ENCODE data around the gene CSK. TPM values are rescaled to one million over a fixed set of nuclear protein-coding genes. Genes with fewer than 3 reads are reported as not detected.
A peak's percentile ranks its signal among the peaks of the same experiment; 100 is the strongest.

The CSK gene
- total RNA-seq, 1 experiment from 2014 or later: 23.2 TPM

GRCh38 chr15:74828835-74829234 is 47.0 kb downstream of the CSK start:
- no peaks in the 10 kb centered on the region for H3K9me3 ChIP-seq (replicated peaks)
- H3K27me3 ChIP-seq: peaks cover 16% of the 10 kb centered on the region
- no peaks in the 10 kb centered on the region for H3K36me3 ChIP-seq

GRCh38 chr15:74829486-74829885 is 47.6 kb downstream of the CSK start:
- no peak overlapping the region for H3K27ac ChIP-seq
- no peaks in the 10 kb centered on the region for H3K9me3 ChIP-seq (replicated peaks)
- peaks cover 16% of the 10 kb centered on the region for H3K27me3 ChIP-seq
- H3K36me3 ChIP-seq: no peaks in the 10 kb centered on the region
- DNase-seq: no peak
- H3K4me3 ChIP-seq: no peak overlapping the region
- peaks cover 3% of the 10 kb centered on the region; the same call in 1 of the 2 replicates for H3K4me1 ChIP-seq

More at GRCh38 chr15:74828835-74829234, 47.0 kb downstream of the CSK start:
- DNase-seq: no peak
- no peak overlapping the region for H3K4me3 ChIP-seq
- peaks cover 3% of the 10 kb centered on the region; the same call in 1 of the 2 replicates for H3K4me1 ChIP-seq
- H3K27ac ChIP-seq: no peak overlapping the region

GRCh38 chr15:74829991-74830390 is 48.1 kb downstream of the CSK start:
- Histone ChIP-seq H3K27ac (no peak overlapping the region), H3K9me3 (replicated peaks) (no peaks in the 10 kb centered on the region), H3K27me3 (peaks cover 15% of the 10 kb centered on the region), H3K4me3 (no peak overlapping the region), H3K36me3 (no peaks in the 10 kb centered on the region), H3K4me1 (peaks cover 3% of the 10 kb centered on the region; the same call in 1 of the 2 replicates)
- no peak for DNase-seq

DNA sequence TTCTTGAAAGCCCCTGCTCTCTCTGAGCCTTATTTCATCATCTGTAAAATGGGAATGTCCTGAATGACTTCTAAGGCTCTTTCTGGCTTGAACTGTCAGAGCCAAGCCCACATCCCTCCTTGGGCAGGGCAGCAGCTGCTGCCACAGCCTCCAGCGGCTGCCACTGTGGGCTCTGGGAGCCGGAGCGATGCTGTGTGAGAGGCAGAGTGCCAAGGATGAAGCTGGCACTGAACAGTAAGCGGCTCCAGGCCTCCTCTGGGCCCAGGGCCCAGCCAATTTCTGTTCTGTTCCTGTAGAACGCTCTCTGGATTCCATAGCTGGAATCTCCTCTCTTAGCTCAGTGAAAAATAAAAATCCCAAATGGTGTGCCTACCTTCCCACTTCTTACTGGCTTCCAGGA is 49.0 kb downstream of the CSK start:
- no peak for DNase-seq
- no peak overlapping the region for H3K4me3 ChIP-seq
- no peaks in the 10 kb centered on the region for H3K9me3 ChIP-seq (replicated peaks)
- H3K4me1 ChIP-seq: peaks cover 3% of the 10 kb centered on the region; the same call in 1 of the 2 replicates
- no peaks in the 10 kb centered on the region for H3K36me3 ChIP-seq
- peaks cover 14% of the 10 kb centered on the region for H3K27me3 ChIP-seq
- H3K27ac ChIP-seq: no peak overlapping the region

DNA sequence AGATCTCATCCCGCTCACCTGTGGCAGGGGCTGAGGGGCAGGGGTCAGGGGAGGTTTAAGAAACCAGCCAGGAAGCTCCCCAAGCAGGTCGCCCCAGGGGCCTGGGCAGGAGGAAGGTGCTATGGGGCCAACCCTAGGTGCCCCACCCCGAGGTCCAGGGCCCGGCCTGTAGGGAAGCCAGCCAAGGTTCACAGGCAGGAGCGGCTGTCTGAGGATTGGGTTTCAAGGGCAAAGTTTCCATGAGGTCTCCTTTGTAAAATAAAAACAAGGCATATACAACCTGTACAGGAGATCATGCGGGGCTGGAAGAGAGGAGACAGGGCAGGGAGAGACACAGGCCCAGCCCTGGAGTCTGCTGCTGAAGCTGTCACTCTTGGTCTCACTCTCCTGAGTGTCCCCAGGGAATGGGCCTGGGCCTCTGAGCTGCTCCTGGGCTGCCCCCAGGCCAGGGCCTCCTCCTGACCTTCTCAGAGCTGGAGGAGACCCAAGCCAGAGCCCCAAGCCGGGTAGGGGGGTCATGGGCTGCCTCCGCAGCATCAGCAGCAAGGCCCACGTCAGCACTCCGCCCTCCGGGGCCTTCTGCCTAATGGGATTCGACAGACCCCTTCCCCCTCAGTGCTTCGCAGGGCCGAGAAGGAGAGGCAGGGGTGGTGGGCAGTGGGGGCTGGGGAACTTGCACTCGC is 50.1 kb downstream of the CSK start:
- H3K4me1 ChIP-seq: peaks cover 3% of the 10 kb centered on the region; the same call in 1 of the 2 replicates

GRCh38 chr15:74832826-74833225 is 50.9 kb downstream of the CSK start:
- H3K27me3 ChIP-seq: peaks cover 9% of the 10 kb centered on the region
- no peak overlapping the region for H3K27ac ChIP-seq
- H3K4me3 ChIP-seq: no peak overlapping the region
- DNase-seq: no peak
- H3K9me3 ChIP-seq (replicated peaks): no peaks in the 10 kb centered on the region
- peaks cover 3% of the 10 kb centered on the region; the same call in 1 of the 2 replicates for H3K4me1 ChIP-seq
- no peaks in the 10 kb centered on the region for H3K36me3 ChIP-seq

More for the DNA sequence above, 50.1 kb downstream of the CSK start:
- Histone ChIP-seq H3K9me3 (replicated peaks) (no peaks in the 10 kb centered on the region), H3K27me3 (peaks cover 12% of the 10 kb centered on the region), H3K36me3 (no peaks in the 10 kb centered on the region), H3K4me3 (no peak overlapping the region), H3K27ac (no peak overlapping the region)
- DNase-seq: no peak

- Histone ChIP-seq H3K4me3 (no peak overlapping the region), H3K36me3 (no peaks in the 10 kb centered on the region), H3K27me3 (peaks cover 9% of the 10 kb centered on the region), H3K4me1 (peaks cover 3% of the 10 kb centered on the region; the same call in 1 of the 2 replicates), H3K9me3 (replicated peaks) (no peaks in the 10 kb centered on the region), H3K27ac (no peak overlapping the region)
- no peak for DNase-seq
Measured at GRCh38 chr15:74833376-74834107, 51.7 kb downstream of the CSK start.

DNA sequence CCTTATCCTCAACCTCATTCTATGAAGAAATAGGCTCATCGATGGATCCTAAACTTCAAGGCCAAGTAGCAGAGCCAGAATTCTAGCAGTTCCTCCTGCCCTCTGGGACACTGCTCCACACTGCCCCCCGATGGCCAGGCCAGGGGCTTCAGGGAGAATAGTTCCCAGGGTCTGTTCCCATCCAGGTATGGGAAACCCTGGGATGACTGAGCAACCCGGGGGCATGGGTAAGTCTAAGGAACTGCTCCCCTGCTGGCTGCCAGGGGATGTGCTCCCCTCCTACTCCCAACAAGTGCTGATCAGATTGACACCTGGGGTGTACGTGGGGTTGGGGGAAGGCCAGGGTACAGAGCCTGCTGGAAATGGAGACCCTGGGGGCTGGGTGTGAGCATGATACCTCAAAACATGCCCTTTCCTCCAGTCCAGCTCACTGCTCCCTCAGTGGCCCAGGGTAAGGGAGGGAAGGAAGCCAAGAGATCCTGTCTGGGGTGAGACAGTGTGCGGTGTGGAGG is 53.5 kb downstream of the CSK start:
- no peak overlapping the region for H3K27ac ChIP-seq
- H3K9me3 ChIP-seq (replicated peaks): no peaks in the 10 kb centered on the region
- H3K4me1 ChIP-seq: peaks cover 3% of the 10 kb centered on the region; the same call in 1 of the 2 replicates
- DNase-seq: peak; percentile 63 to 79
- H3K36me3 ChIP-seq: no peaks in the 10 kb centered on the region
- H3K27me3 ChIP-seq: peaks cover 9% of the 10 kb centered on the region
- no peak overlapping the region for H3K4me3 ChIP-seq

DNA sequence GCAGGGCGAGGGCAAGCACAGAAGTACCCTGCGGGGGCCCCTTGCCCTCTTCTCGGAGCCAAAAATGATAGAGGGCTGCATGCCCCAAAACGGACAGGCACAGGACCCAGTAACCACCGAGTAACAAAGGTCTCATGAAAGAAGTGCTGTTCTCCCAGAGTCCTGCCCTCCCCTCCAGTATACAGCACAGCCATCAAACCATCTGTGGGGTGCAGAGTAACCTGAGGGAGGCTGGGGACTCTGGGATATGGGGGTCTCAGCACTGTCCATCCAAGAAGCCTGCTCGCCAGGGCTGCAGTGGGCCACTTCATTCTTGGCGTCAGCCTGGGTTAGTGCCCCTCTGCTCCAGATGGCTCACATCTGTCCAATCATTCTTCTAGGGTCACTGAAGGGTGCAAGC is 55.0 kb downstream of the CSK start:
- H3K36me3 ChIP-seq: no peaks in the 10 kb centered on the region
- no peaks in the 10 kb centered on the region for H3K27me3 ChIP-seq
- H3K27ac ChIP-seq: no peak overlapping the region
- DNase-seq: no peak
- H3K9me3 ChIP-seq (replicated peaks): no peaks in the 10 kb centered on the region
- H3K4me1 ChIP-seq: peaks cover 3% of the 10 kb centered on the region; the same call in 1 of the 2 replicates
- no peak overlapping the region for H3K4me3 ChIP-seq

DNA sequence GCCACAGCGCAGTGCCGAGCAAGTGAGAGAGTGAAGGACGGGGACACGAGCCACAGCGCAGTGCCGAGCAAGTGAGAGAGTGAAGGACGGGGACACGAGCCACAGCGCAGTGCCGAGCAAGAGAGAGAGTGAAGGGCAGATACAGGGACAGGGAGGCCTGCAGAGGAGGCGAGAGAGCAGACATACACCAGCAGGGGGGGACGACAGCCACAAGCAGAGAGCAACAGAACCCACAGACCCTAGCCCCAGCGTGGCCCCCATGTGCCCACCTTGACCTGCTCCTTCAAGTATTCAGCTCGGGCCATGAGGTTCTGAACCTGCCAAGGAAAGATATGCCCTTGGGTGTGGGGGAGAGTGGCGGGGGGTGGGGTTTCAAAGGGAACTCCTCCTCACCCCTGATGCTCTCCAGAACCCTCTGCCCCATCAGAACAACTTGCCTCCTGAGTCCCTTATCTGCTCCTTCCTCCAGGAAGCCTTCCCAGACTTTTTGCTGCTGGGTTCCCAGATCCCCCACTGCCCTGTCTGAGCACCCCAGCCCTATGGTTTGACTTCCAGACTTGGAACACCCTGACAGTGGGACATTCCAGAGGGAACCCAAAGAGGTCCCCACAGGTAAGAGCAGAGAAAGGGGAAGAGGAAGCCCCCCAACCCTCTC is 55.7 kb downstream of the CSK start:
- Histone ChIP-seq H3K27ac (no peak overlapping the region), H3K9me3 (replicated peaks) (no peaks in the 10 kb centered on the region), H3K4me1 (no peaks in the 10 kb centered on the region), H3K27me3 (no peaks in the 10 kb centered on the region), H3K36me3 (no peaks in the 10 kb centered on the region), H3K4me3 (no peak overlapping the region)
- no peak for DNase-seq

GRCh38 chr15:74838137-74838516 is 56.2 kb downstream of the CSK start:
- Histone ChIP-seq H3K27ac (no peak overlapping the region), H3K4me1 (no peaks in the 10 kb centered on the region), H3K4me3 (no peak overlapping the region), H3K27me3 (no peaks in the 10 kb centered on the region), H3K9me3 (replicated peaks) (no peaks in the 10 kb centered on the region), H3K36me3 (no peaks in the 10 kb centered on the region)
- DNase-seq: no peak

DNA sequence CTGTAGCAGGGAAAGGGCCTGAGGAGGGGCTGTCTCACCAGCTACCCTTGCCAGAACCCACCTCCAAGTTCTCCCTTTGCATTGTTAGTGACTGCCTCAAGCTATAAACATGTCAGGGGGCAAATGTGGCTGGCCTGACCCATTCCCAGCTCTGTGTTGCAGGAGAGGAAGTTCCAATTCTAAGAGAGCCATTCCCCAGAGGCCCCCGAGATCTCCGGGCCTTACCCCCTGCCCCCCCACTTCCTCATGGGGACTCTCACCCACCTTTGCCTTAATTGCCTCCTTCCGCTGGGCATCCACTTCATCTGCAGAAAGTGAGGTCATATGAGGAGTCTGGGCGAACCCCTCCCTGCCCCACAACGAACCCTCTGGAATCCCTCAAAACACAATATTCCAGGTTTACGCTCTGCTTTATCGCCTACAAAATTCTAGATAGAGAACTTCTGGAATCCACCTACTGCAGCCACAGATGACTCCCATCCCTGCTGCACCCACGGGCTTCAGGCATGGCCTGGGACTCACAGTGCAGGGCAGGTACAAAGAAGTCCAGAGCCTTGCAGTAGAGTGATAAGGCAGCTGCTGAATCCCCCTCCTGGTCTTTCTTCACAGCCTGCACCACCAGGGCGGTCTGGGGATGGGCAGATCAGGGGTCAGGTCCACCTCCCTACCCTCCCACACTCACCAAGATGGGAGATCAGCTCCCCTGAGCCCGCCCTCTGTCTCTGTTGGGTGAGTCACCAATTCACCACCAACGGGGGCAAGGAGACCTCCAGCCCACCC is 57.1 kb downstream of the CSK start:
- H3K9me3 ChIP-seq (replicated peaks): no peaks in the 10 kb centered on the region
- no peaks in the 10 kb centered on the region for H3K36me3 ChIP-seq
- no peak overlapping the region for H3K27ac ChIP-seq
- peaks cover 5% of the 10 kb centered on the region; the same call in 1 of the 2 replicates for H3K4me1 ChIP-seq
- H3K27me3 ChIP-seq: no peaks in the 10 kb centered on the region
- H3K4me3 ChIP-seq: no peak overlapping the region
- no peak for DNase-seq

- Histone ChIP-seq H3K4me3 (no peak overlapping the region), H3K27ac (no peak overlapping the region), H3K27me3 (no peaks in the 10 kb centered on the region), H3K36me3 (no peaks in the 10 kb centered on the region), H3K4me1 (peaks cover 5% of the 10 kb centered on the region; the same call in 1 of the 2 replicates), H3K9me3 (replicated peaks) (no peaks in the 10 kb centered on the region)
- no peak for DNase-seq
Measured at GRCh38 chr15:74839526-74840395, 57.9 kb downstream of the CSK start.
